Measurements from ENCODE around the gene CPA5.

- TF ChIP-seq CTCF (IDR thresholded peaks at IDR 0.05) (no peak), POLR2A (IDR thresholded peaks at IDR 0.05) (no peak)
Observed at GRCh38 chr7:130418306-130418705, 73.7 kb downstream of the CPA5 start.

Data from testis (tissue), 2 donors.